Mononuclear cell (primary cell): ENCODE results near the gene TRIM58. TPM values are rescaled to one million over a fixed set of nuclear protein-coding genes. Genes with fewer than 3 reads are reported as not detected.
A peak's percentile ranks its signal among the peaks of the same experiment; 100 is the strongest.

Source experiments
- H3K27me3 ChIP-seq: 2 replicates; pipeline ENCODE4 v1.6.0; 2011; ENCODE audit warnings: low read length, control low read depth; ENCODE audit not compliant: insufficient read depth
- H3K4me1 ChIP-seq: 2 replicates; pipeline ENCODE4 v1.5.1; 2011; ENCODE audit warnings: mild to moderate bottlenecking, low read length, control low read depth; ENCODE audit not compliant: insufficient read depth
- H3K4me3 ChIP-seq: 2 replicates; pipeline ENCODE4 v1.5.1; 2011; ENCODE audit warnings: mild to moderate bottlenecking, low read length, moderate library complexity
- H3K9me3 ChIP-seq: 2 replicates; pipeline ENCODE4 v1.5.1; 2011; ENCODE audit warnings: low read depth, mild to moderate bottlenecking, control low read depth, low read length
- total RNA-seq: library from RNA; depleted of rRNA; stranded (reverse); fragments of >200 nt; gene quantifications from one replicate; pipeline ENCODE4 v1.2.3, GENCODE V29; 2012

Gene TRIM58, protein sequence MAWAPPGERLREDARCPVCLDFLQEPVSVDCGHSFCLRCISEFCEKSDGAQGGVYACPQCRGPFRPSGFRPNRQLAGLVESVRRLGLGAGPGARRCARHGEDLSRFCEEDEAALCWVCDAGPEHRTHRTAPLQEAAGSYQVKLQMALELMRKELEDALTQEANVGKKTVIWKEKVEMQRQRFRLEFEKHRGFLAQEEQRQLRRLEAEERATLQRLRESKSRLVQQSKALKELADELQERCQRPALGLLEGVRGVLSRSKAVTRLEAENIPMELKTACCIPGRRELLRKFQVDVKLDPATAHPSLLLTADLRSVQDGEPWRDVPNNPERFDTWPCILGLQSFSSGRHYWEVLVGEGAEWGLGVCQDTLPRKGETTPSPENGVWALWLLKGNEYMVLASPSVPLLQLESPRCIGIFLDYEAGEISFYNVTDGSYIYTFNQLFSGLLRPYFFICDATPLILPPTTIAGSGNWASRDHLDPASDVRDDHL
- 15.2 TPM for total RNA-seq

DNA sequence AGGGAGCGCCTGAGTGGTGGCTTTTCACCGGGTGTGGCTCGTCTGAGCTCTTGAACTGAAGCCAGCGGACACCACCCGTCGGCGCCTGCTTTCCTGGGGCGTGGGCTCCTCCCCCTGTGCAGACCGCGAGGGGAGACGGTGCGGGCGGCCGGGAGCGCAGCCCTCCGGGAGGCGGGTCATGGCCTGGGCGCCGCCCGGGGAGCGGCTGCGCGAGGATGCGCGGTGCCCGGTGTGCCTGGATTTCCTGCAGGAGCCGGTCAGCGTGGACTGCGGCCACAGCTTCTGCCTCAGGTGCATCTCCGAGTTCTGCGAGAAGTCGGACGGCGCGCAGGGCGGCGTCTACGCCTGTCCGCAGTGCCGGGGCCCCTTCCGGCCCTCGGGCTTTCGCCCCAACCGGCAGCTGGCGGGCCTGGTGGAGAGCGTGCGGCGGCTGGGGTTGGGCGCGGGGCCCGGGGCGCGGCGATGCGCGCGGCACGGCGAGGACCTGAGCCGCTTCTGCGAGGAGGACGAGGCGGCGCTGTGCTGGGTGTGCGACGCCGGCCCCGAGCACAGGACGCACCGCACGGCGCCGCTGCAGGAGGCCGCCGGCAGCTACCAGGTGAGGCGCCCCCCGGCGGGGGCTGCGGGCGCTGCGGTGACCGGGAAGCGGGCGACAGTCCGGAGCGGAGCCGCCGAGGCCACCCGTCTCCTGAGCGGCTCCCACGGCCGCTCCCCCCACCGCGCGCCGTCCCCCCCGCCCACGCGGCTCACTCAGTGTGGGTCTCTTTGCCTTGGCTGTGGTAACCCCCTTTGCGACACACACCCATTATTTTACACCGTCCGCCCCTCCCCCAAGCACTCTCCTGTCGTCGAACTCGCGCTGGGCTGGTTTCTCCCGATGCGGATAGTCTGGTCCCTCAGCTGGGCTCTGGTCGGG, at the start of gene TRIM58:
Gene TRIM58 (plus strand): TSS at position 119 of the 916 bp plus-strand sequence. CDS start 60 bp downstream, at position 179.
- no peaks in the 10 kb centered on the region for H3K9me3 ChIP-seq
- H3K27me3 ChIP-seq: peaks cover 11% of the 10 kb centered on the region
- peak within 1 kb of the TSS; percentile 43 for H3K4me3 ChIP-seq
- H3K4me1 ChIP-seq: peaks cover 26% of the 10 kb centered on the region

DNA sequence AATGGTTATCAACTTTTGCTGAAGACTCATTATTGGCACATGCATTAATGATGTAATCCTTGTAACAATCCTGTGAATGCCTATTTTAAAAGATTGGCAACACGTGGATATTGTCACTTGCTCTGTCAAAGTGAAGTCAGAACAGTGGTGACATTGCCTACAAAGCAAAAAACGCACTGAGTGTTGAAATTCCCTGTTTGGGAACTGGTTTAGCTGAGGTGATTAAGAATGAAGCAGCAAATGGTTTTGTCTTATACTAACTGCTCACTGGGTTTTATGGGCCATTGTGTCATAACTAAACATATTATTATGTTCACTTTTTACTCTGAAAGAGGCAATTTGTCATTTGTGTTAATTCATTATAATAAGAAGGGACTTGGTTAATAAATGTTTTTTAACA, 44.4 kb upstream of the TRIM58 start:
- Histone ChIP-seq H3K27me3 (no peaks in the 10 kb centered on the region), H3K4me3 (no peak overlapping the region), H3K9me3 (no peaks in the 10 kb centered on the region), H3K4me1 (no peaks in the 10 kb centered on the region)

DNA sequence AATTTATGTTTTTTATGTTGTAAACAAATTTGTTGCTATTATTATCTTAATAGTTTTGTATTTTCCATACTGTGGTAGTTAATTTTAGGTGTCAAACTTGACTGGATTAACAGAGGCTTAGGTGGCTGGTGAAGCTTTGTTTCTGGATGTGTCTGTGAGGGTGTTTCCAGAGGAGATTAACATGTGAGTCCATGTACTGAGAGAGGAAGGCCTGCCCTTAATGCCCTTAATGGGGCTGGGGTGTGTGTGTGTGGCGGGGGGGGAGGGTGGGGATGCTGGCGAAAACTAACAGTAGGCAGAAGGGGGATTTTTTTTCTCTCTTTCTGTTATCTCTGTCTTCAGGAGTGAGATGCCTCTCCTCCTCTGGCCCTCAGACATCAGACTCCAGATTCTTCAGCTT, 34.9 kb upstream of the TRIM58 start:
- H3K9me3 ChIP-seq: no peaks in the 10 kb centered on the region
- H3K27me3 ChIP-seq: no peaks in the 10 kb centered on the region
- no peaks in the 10 kb centered on the region for H3K4me1 ChIP-seq
- H3K4me3 ChIP-seq: no peak overlapping the region

DNA sequence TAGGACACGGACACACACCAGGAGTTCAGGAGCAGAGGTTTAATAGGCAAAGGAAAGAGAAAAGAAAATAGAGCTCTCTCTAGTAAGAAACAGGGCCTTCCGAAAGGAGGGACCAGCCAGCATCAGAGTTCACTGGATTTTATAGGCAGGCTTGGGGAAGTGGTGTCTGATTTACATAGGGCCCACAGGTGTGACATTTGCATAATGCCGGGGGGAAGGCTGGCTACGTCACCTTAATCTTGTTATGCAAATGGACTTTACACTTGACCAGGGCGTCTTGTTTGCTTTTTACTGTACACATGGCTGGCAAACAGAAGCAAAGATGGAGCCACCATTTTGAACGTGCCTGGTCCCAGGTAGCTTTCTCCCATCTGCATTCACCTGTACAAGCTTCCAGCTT, 33.0 kb upstream of the TRIM58 start, which contains the start of gene OR14A16:
Gene OR14A16 (minus strand): TSS at position 97 of the 400 bp plus-strand sequence. CDS start 8,390 bp downstream, outside the sequence.
- H3K27me3 ChIP-seq: no peaks in the 10 kb centered on the region
- H3K9me3 ChIP-seq: no peaks in the 10 kb centered on the region
- no peaks in the 10 kb centered on the region for H3K4me1 ChIP-seq
- H3K4me3 ChIP-seq: no peak within 1 kb of the TSS

DNA sequence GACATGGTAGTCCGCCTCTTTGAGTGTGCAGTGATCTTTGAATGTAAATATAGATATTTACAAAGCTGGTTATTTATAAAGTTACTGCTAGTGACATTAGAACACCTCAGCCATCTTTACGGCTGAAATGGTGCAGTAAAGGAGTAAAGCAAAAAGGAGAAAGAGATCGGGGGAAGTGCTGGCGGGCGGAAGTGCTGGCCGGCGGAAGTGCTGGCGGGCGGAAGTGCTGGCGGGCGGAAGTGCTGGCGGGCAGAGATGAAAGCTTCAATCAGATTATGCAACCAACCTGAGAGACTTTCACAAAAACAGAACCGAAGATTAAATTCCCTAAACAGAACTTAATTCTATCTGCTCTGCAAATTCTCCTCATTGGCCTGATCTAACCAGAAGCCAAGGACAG, 31.6 kb upstream of the TRIM58 start:
- Histone ChIP-seq H3K9me3 (no peaks in the 10 kb centered on the region), H3K27me3 (no peaks in the 10 kb centered on the region), H3K4me3 (no peak overlapping the region), H3K4me1 (no peaks in the 10 kb centered on the region)

DNA sequence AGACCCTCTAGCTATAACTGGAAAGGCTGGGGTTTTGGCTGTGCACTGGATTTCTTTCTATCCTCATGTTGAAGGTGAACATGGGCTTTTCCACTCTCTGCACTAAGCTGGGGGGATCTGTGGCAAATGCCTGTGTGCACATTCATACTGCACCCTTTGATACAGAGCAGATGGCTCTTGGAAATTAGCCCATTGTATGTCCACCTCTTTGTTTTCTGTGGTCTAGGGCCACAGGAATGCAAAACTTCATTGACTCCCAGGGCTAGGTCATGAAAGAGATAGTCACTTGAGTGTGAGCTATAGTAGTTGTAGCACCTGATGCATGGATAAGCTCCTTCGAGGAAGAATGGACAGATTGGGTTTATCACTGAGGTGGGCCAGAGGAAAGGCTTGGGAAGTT, 27.3 kb upstream of the TRIM58 start:
- Histone ChIP-seq H3K27me3 (no peaks in the 10 kb centered on the region), H3K4me3 (no peak overlapping the region), H3K4me1 (no peaks in the 10 kb centered on the region), H3K9me3 (no peaks in the 10 kb centered on the region)

DNA sequence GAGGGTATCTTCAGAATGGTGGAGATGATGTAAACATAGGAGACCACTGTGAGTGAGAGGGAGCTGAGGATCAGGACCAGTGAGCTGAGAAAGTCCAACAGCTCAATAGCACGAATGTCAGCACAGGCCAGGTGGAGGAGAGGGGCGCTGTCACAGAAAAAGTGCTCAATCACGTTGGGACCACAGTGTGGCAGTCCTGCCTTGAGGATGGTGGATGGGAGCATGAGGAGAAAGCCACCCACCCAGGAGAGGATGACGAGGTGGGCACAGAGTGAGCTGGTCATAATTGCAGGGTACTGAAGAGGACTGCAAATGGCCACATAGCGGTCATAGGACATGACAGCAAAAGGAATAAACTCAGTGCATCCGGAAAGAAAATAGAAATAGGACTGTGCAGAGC, 23.4 kb upstream of the TRIM58 start:
- no peak overlapping the region for H3K4me3 ChIP-seq
- H3K27me3 ChIP-seq: no peaks in the 10 kb centered on the region
- no peaks in the 10 kb centered on the region for H3K9me3 ChIP-seq
- no peaks in the 10 kb centered on the region for H3K4me1 ChIP-seq

DNA sequence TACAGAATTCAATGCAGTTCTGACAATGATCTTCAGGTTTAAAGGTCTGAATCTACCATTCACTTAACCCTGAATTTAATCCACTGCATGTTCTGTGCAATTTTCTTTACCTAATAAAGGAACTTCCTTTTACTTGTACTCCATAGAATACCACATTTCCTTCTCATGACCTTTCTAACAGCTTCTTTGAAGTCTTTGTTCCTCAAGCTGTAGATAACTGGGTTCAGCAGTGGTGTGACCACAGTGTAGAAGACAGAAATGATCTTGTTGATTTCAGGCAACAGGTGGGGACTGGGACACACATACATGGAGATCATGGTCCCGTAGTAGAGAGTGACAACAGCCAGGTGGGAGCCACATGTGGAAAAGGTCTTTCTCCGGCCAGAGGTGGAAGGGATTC, 16.2 kb upstream of the TRIM58 start:
- H3K4me1 ChIP-seq: no peaks in the 10 kb centered on the region
- H3K9me3 ChIP-seq: no peaks in the 10 kb centered on the region
- H3K4me3 ChIP-seq: no peak overlapping the region
- H3K27me3 ChIP-seq: no peaks in the 10 kb centered on the region

DNA sequence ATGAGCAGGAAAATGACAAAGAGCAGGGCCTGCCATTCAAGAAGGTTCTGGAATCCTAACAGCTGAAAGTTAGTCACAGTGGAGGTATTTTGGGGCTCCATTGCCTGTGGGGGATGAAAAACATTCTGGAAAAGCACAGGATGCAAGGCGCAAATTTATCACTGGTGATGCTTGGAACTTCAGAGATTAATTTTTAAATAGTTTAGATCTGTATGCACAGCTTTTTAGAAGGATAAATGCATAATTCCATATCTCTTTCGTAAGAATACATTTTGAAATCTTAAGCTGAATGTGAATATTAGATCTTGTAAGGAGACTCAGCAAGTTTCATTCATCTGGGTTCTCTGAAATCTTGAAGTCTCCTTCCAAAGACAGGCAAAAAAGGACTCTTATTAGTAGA, 15.2 kb upstream of the TRIM58 start, which contains the start of gene OR11L1:
Gene OR11L1 (minus strand): TSS at position 101 of the 400 bp plus-strand sequence. CDS start 0 bp downstream, at position 101.
- H3K4me1 ChIP-seq: no peaks in the 10 kb centered on the region
- no peak within 1 kb of the TSS for H3K4me3 ChIP-seq
- H3K27me3 ChIP-seq: no peaks in the 10 kb centered on the region
- no peaks in the 10 kb centered on the region for H3K9me3 ChIP-seq

DNA sequence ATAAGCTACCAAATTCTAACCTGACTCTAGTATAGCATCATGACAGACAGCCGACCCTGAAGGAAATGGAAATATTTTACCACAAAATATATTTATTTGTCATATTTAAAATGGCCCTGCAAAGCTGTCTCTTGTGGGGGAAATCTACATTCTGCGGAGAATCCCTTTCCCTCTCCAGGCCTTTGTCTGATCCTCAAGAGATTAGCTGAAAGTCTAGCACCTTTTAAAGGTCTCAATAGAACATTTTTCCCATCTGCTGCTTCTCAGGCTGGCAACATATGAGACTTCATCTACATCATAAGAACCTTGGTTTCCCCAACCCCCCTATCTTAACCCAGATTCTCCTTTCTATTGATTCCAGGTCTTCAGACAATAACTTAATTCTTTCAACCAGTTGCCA, 13.6 kb upstream of the TRIM58 start:
- no peaks in the 10 kb centered on the region for H3K27me3 ChIP-seq
- no peaks in the 10 kb centered on the region for H3K4me1 ChIP-seq
- H3K4me3 ChIP-seq: no peak overlapping the region
- no peaks in the 10 kb centered on the region for H3K9me3 ChIP-seq

DNA sequence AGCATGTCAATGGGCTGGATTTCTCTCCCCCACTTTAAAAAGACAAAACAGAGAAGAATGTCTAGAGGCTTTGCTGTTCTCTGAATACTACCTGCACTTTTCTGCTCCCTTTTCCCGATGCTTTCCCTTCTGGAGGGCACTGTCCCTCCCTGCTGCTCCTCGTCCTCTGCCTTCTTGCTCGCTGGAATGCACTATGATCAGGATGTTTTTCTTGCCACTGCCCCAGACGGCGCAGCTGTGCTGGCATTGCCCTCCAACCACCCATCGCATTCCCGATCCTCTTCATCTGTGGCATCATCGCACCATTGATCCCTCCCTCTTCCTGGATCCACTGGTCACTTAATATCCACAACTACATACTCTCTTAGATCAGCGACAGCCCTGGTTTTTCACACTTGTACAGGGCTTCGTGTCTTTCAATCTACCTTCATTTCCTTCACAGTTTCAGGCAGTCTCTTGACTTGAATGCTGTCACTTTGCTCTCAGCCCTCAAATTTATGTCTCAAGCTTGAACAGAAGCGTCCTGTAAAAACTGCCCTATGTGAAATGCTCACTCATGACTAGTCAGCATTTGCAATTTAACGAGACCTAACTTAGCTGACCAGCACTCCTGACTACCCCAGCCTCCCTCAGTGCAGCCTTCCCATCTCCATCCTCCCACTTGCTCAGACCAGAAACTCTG, 11.8 kb upstream of the TRIM58 start:
- no peak overlapping the region for H3K4me3 ChIP-seq
- H3K27me3 ChIP-seq: no peaks in the 10 kb centered on the region
- no peaks in the 10 kb centered on the region for H3K4me1 ChIP-seq
- no peaks in the 10 kb centered on the region for H3K9me3 ChIP-seq

DNA sequence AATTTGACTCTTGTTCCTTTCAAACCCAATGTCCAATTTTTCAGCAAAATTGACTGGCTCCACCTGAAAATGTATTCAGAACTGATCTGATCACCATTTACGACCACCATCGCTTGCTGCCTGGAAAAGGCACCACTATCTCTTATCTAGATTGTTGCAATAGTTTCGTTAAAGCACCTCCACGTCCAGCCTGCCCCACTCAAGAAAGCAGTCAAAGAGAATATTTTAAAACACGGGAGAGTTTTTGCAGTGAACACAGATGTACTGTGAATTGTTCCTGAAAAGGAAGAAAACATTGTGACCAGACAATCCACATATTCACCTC, 11.3 kb upstream of the TRIM58 start:
- no peak overlapping the region for H3K4me3 ChIP-seq
- no peaks in the 10 kb centered on the region for H3K4me1 ChIP-seq
- H3K9me3 ChIP-seq: no peaks in the 10 kb centered on the region
- H3K27me3 ChIP-seq: no peaks in the 10 kb centered on the region

DNA sequence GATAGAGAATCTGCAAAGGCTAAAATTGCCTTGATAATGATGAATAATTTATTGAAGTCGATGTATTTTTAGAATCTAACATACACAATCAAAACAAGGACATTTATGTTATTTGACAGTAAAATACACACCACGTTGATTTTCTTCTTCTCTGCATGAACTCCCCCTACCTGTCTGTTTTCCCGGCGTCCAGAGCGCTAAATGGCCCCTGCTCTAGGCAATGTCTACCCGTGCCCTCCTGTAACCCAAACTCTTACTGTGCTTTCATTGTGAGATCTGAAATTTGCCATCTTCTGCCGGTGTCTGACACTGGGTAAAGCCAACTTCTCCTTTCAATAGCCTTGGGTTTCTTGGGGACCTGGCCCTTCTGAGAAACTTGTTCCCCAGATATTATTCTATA, 8.6 kb upstream of the TRIM58 start:
- H3K9me3 ChIP-seq: no peaks in the 10 kb centered on the region
- H3K4me3 ChIP-seq: no peak overlapping the region
- no peaks in the 10 kb centered on the region for H3K27me3 ChIP-seq
- peaks cover 15% of the 10 kb centered on the region for H3K4me1 ChIP-seq

DNA sequence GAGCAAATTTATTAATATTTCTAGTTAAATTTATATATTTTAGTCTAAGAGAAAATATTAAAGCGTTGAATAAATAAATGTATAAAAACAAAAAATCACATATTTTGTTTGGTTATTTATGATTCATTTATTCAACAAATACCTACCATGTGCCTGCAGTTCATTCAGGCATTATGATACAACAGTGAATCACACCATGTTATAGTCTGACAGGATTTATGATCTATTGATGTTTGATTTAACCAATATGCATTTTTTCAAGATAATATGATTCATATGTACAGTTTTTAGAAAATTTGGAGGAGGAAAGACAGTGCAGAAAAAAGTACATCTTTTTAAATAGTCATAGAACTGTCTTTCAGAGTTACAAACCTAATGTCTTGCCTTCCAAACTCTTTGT, 7.4 kb upstream of the TRIM58 start:
- no peaks in the 10 kb centered on the region for H3K9me3 ChIP-seq
- no peaks in the 10 kb centered on the region for H3K27me3 ChIP-seq
- peaks cover 17% of the 10 kb centered on the region for H3K4me1 ChIP-seq
- H3K4me3 ChIP-seq: no peak overlapping the region
